Transverse colon (tissue), 4 donors: Measurements from ENCODE around the gene GSK3B. TPM values are rescaled to one million over a fixed set of nuclear protein-coding genes. Genes with fewer than 3 reads are reported as not detected.

Source experiments
- DNase-seq: peaks from one replicate; pipeline ENCODE4 v3.0.0-alpha.2; 2019
- H3K27ac ChIP-seq, 4 donors: fragments of 200-600 bp; sonication (generic); 2 replicates each; pipeline ENCODE4 v1.5.1; 2016 to 2018; ENCODE audit warnings: inconsistent platforms in 4 of 4
- H3K27me3 ChIP-seq: fragments of 200-600 bp; sonication (generic); 2 replicates; pipeline ENCODE4 v1.5.1; 2017; ENCODE audit warnings: inconsistent platforms
- H3K36me3 ChIP-seq, 4 donors: fragments of 200-600 bp; sonication (generic); 2 replicates each; pipeline ENCODE4 v1.5.1; 2017 to 2019; ENCODE audit warnings: inconsistent platforms in 4 of 4
- H3K4me1 ChIP-seq, 4 donors: fragments of 200-600 bp; sonication (generic); 2 replicates each; pipeline ENCODE4 v1.5.1; 2017 to 2020; ENCODE audit warnings: inconsistent platforms in 4 of 4
- H3K4me3 ChIP-seq, 4 donors: fragments of 200-600 bp; sonication (generic); 1 replicate in 1 of 4; 2 replicates in 3 of 4; pipeline versions ENCODE4 v1.5.1 to v1.6.1; 2017 to 2019; ENCODE audit warnings: inconsistent platforms in 4 of 4
- H3K9me3 ChIP-seq, 2 donors: fragments of 200-600 bp; sonication (generic); 2 replicates each; pipeline ENCODE4 v1.5.1; 2017 to 2019; ENCODE audit warnings: inconsistent platforms in 2 of 2
- EP300 ChIP-seq: sonication (generic); formaldehyde crosslinking; IDR thresholded peaks from one replicate; pipeline ENCODE4 v1.6.1; 2017; ENCODE audit warnings: antibody characterized with exemption, low read depth
- POLR2A ChIP-seq: fragments of 450-650 bp; IDR thresholded peaks from one replicate; pipeline ENCODE4 v1.6.1; 2016; ENCODE audit warnings: antibody characterized with exemption, mild to moderate bottlenecking, moderate library complexity
- POLR2AphosphoS5 ChIP-seq, 3 donors: sonication (generic); formaldehyde crosslinking; IDR thresholded peaks; one replicate each; pipeline ENCODE4 v1.6.1; 2016; ENCODE audit warnings: antibody characterized with exemption in 3 of 3
- WGBS, 2 donors: methylation state at CpG; one replicate each; pipeline ENCODE4 v1.1.5; 2018; ENCODE audit warnings: low coverage in 1 of 2; 5-methylcytosine and 5-hydroxymethylcytosine counted together
- in situ Hi-C, 4 donors: fragments of 200-750 bp; cut with MboI; loops; one replicate each; pipeline versions ENCODE4 v1.15.0 to v1.15.1; 2017; ENCODE audit warnings: low sequenced_read_pairs in 3 of 4, low pct_ligation_motif_present in 1 of 4, low pct_unique_long_range_greater_than_20kb in 1 of 4
- intact Hi-C: fragments of 100-400 bp; cut with DNase I; formaldehyde crosslinking; loops from one replicate; pipeline ENCODE4 v1.15.1; 2023; ENCODE audit warnings: low total_unique reads
- total RNA-seq, 4 donors: library from RNA; depleted of rRNA; stranded (reverse); fragments of >200 nt; gene quantifications; one replicate each; pipeline ENCODE4 v1.1.0, GENCODE V29; 2016
- TF ChIP-seq, protein P1 (sequence below), 5 experiments: fragments of 200-600 bp in 3 of 5; fragments of 450-650 bp in 2 of 5; sonication (generic) in 3 of 5; IDR thresholded peaks; 1 replicate in 2 of 5; 2 replicates in 3 of 5; pipeline ENCODE4 v1.5.1; 2016 to 2017; ENCODE audit warnings: antibody characterized with exemption in 5 of 5, inconsistent platforms in 3 of 5, mild to moderate bottlenecking in 2 of 5, moderate library complexity in 1 of 5

GSK3B gene
- total RNA-seq, 4 donors from 2014 or later: 14.7 to 35.9 (median 24.2) TPM

DNA sequence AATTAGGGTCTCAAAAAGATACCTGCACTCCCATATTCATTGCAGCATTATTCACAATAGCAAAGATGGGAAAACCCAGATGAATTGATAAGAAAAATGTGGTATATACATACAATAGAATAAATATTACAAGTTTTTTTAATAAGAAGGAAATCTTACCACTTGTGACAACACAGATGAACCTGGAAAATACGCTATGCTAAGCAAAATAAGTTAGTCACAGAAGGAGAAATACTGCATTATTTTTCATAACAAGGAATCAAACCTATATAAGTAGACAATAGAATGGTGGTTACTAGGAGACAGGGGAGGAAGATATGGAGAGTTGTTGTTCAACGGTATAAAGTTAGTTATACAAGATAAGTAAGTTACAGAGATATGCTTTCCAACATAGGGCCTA lies 130.0 kb downstream of the GSK3B start:
- in situ Hi-C loops: no loop called here
- WGBS, 2 donors: 82 to 97% methylated on average over 2 of the region's 2 CpGs
- intact Hi-C loops: no loop called here

DNA sequence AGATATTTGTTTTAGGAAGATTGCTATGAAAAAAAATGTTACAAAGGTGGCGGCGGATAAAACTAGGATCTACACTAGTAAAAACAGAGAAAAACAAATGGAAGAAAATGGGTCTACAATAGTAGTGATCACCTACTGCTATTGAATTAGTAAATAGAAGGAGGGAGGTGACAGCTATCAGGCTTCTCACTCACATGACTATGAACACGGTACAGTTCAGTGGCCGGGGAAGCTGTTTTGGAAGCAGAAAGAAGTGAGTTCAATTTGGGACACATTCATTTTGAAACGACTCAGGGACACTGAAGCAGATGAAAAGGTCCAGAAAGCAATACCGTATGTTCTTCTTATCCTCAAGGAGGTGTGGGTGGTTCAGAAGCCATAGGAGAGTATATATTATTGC lies 138.3 kb downstream of the GSK3B start:
- in situ Hi-C loops: no loop called here
- Histone ChIP-seq H3K27me3 (no peaks in the 10 kb centered on the region), H3K27ac (no peak overlapping the region), H3K9me3 (no peaks in the 10 kb centered on the region), H3K4me1 (no peaks in the 10 kb centered on the region), H3K4me3 (no peak overlapping the region), H3K36me3 (no peaks in the 10 kb centered on the region)
- intact Hi-C loops: no loop called here
- TF ChIP-seq POLR2A (no peak), POLR2AphosphoS5 (IDR thresholded peaks at IDR 0.05) (no peak), EP300 (no peak)
- TF ChIP-seq, protein P1, sequence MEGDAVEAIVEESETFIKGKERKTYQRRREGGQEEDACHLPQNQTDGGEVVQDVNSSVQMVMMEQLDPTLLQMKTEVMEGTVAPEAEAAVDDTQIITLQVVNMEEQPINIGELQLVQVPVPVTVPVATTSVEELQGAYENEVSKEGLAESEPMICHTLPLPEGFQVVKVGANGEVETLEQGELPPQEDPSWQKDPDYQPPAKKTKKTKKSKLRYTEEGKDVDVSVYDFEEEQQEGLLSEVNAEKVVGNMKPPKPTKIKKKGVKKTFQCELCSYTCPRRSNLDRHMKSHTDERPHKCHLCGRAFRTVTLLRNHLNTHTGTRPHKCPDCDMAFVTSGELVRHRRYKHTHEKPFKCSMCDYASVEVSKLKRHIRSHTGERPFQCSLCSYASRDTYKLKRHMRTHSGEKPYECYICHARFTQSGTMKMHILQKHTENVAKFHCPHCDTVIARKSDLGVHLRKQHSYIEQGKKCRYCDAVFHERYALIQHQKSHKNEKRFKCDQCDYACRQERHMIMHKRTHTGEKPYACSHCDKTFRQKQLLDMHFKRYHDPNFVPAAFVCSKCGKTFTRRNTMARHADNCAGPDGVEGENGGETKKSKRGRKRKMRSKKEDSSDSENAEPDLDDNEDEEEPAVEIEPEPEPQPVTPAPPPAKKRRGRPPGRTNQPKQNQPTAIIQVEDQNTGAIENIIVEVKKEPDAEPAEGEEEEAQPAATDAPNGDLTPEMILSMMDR (IDR thresholded peaks at IDR 0.05): no peak
- WGBS, 2 donors: 91% methylated on average over 6 of the region's 6 CpGs
- no peak for DNase-seq

More for the DNA sequence above, 130.0 kb downstream of the GSK3B start:
- Histone ChIP-seq H3K9me3 (no peaks in the 10 kb centered on the region), H3K27ac (no peak overlapping the region), H3K4me3 (no peak overlapping the region), H3K27me3 (no peaks in the 10 kb centered on the region), H3K4me1 (peaks cover 0 to 4% (median 0%) of the 10 kb centered on the region in 4 donors), H3K36me3 (no peaks in the 10 kb centered on the region)
- DNase-seq: no peak
- TF ChIP-seq POLR2A (no peak), POLR2AphosphoS5 (IDR thresholded peaks at IDR 0.05) (no peak), EP300 (no peak)
- TF ChIP-seq, protein P1 (IDR thresholded peaks at IDR 0.05): no peak

DNA sequence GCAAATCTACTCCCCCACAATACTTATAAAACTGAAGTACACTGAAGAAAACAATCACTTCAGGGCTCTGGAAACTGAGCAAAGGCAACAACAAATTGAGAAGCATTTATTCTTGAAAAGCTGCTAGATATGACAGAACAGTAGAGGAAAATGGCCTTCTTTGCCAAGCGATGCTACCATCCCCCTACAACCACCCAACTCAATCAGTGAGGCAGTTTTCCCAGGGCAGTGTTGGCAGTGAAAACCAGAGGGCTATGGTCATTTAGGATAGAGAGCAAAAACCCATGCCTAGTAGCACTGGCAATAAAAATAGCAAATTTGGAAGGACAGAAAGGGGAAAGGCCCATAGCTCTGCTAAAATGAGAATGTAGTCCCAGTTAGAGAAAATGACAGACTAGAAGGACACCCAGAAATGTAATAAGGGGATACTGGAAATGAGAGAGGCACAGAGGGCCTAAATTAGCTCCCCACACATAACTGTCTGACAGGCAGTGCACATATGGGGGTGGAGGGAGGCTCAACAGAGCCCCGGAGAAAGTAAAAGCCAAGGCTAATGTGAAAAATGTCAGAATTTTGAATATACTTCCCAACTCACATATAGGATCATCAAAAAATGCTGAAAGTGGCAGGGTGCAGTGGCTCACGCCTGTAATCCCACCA lies 143.5 kb downstream of the GSK3B start:
- Histone ChIP-seq H3K36me3 (peaks cover 0 to 10% (median 0%) of the 10 kb centered on the region in 4 donors), H3K27ac (no peak overlapping the region), H3K4me1 (peaks cover 0 to 4% (median 0%) of the 10 kb centered on the region in 4 donors), H3K27me3 (no peaks in the 10 kb centered on the region), H3K9me3 (no peaks in the 10 kb centered on the region), H3K4me3 (no peak overlapping the region)
- WGBS, 2 donors: 96 to 100% methylated on average over 2 to 3 of the region's 3 CpGs
- intact Hi-C loops: no loop called here
- TF ChIP-seq POLR2A (no peak), POLR2AphosphoS5 (IDR thresholded peaks at IDR 0.05) (no peak), EP300 (no peak)
- TF ChIP-seq, protein P1 (IDR thresholded peaks at IDR 0.05): no peak
- DNase-seq: no peak
- in situ Hi-C loops: no loop called here

DNA sequence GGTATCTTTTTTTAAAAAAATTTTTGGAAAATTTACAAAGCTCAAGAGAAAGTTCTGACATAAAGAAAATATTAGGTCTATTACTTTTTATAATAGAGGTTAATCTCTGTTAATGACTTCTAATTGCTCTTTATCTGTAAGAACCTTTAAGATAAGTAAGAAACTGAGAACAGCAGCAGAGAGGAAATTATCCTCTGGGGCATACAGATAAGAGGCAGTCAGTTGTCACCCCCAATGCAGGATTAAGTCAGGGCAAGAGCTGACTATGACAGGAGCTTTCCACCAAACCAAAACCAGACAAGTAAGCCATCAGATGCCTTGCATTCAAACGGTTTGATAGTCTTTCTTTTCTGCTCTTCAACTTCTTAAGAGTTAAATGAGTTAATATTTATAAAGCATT lies 149.0 kb downstream of the GSK3B start:
- Histone ChIP-seq H3K36me3 (peaks cover 0 to 10% (median 0%) of the 10 kb centered on the region in 4 donors), H3K4me1 (no peaks in the 10 kb centered on the region), H3K27me3 (no peaks in the 10 kb centered on the region), H3K9me3 (no peaks in the 10 kb centered on the region), H3K4me3 (no peak overlapping the region), H3K27ac (no peak overlapping the region)
- WGBS, 2 donors: 38 to 51% methylated on average over 1 of the region's 1 CpG
- TF ChIP-seq POLR2AphosphoS5 (IDR thresholded peaks at IDR 0.05) (no peak), POLR2A (no peak), EP300 (no peak)
- TF ChIP-seq, protein P1 (IDR thresholded peaks at IDR 0.05): no peak
- in situ Hi-C loops (no loop called here), intact Hi-C loops (no loop called here)
- DNase-seq: no peak
